ENCODE measurements around the gene C5orf47. TPM values are rescaled to one million over a fixed set of nuclear protein-coding genes. Genes with fewer than 3 reads are reported as not detected.

C5orf47 gene
- total RNA-seq, 2 experiments from 2014 or later: not detected

Other genes starting within 250 kb of the C5orf47 start
- 10 to 100 TPM; 11.4 to 11.9 TPM for gene CPEB4, start 100.8 kb upstream of the C5orf47 start, total RNA-seq
- not detected for gene NSG2, start 56.5 kb downstream of the C5orf47 start, total RNA-seq

Measured in activated CD4-positive, alpha-beta memory T cell treated with anti-CD3 and anti-CD28 coated beads for 36 hours (primary cell).